PC-9 (cell line): Measurements from ENCODE around the gene NELFCD. TPM values are rescaled to one million over a fixed set of nuclear protein-coding genes. Genes with fewer than 3 reads are reported as not detected.

ENCODE experiments used
- BruUV-seq: library from RNA; stranded (reverse); fragments of 400-500 nt; replicated peaks from 2 replicates; lab custom pipeline; 2021; lab: Mats Ljungman, UMichigan
- CTCF ChIA-PET: fragments of 300-600 bp; sonication (Branson Sonifier 250); formaldehyde crosslinking; loops from one replicate; lab custom pipeline; 2022; ENCODE audit warnings: antibody characterized with exemption; lab: Charles Lee
- POLR2A ChIA-PET: fragments of 300-600 bp; sonication (Branson Sonifier 250); formaldehyde crosslinking; loops from one replicate; lab custom pipeline; 2022; ENCODE audit warnings: antibody characterized with exemption; ENCODE audit not compliant: unreplicated experiment; lab: Charles Lee
- DNase-seq, 2 experiments: peaks; one replicate each; pipeline versions ENCODE4 v3.0.0 to v3.0.0-alpha.2; 2015 to 2022; ENCODE audit warnings: mixed read lengths in 1 of 2
- H2AFZ ChIP-seq: fragments of 200-600 bp; sonication (generic); 2 replicates; pipeline ENCODE4 v1.8.1; 2017; ENCODE audit warnings: antibody characterized with exemption
- H3F3A ChIP-seq: fragments of 200-600 bp; sonication (generic); 2 replicates; pipeline ENCODE4 v1.8.1; 2017; ENCODE audit warnings: antibody characterized with exemption, mild to moderate bottlenecking, low read depth; ENCODE audit not compliant: insufficient read depth
- H3K27ac ChIP-seq: fragments of 200-600 bp; sonication (generic); 2 replicates; pipeline ENCODE4 v1.6.1; 2016; ENCODE audit warnings: mixed run types
- H3K27me3 ChIP-seq: fragments of 200-600 bp; sonication (generic); 2 replicates; pipeline ENCODE4 v1.6.1; 2016; ENCODE audit warnings: low read depth, mixed run types; ENCODE audit not compliant: insufficient read depth
- H3K36me3 ChIP-seq: fragments of 200-600 bp; sonication (generic); 2 replicates; pipeline ENCODE4 v1.6.1; 2016; ENCODE audit warnings: low read depth, mixed run types
- H3K4me1 ChIP-seq: fragments of 200-600 bp; sonication (generic); replicated peaks from 2 replicates; pipeline ENCODE4 v1.6.1; 2016; ENCODE audit warnings: mixed run types; ENCODE audit not compliant: insufficient read depth
- H3K4me2 ChIP-seq: fragments of 200-600 bp; sonication (generic); 2 replicates; pipeline ENCODE4 v1.6.1; 2017; ENCODE audit warnings: mixed run types
- H3K4me3 ChIP-seq: fragments of 200-600 bp; sonication (generic); 2 replicates; pipeline ENCODE4 v1.6.1; 2016; ENCODE audit warnings: mixed run types
- H3K79me2 ChIP-seq: fragments of 200-600 bp; sonication (generic); 2 replicates; pipeline ENCODE4 v1.6.1; 2017; ENCODE audit warnings: low read depth, mixed run types
- H3K9me2 ChIP-seq: fragments of 200-600 bp; sonication (generic); 2 replicates; pipeline ENCODE4 v1.8.1; 2017; ENCODE audit warnings: mild to moderate bottlenecking; ENCODE audit not compliant: insufficient read depth
- H3K9me3 ChIP-seq: fragments of 200-600 bp; sonication (generic); 2 replicates; pipeline ENCODE4 v1.8.1; 2016; ENCODE audit warnings: low read depth; ENCODE audit not compliant: insufficient read depth
- H4K20me1 ChIP-seq: fragments of 200-600 bp; sonication (generic); 2 replicates; pipeline ENCODE4 v1.8.1; 2017; ENCODE audit not compliant: insufficient read depth
- EZH2 ChIP-seq: fragments of 200-600 bp; sonication (generic); IDR thresholded peaks from 2 replicates; pipeline ENCODE4 v1.8.0; 2017; ENCODE audit warnings: antibody characterized with exemption, low read depth
- intact Hi-C: fragments of 100-400 bp; cut with micrococcal nuclease; formaldehyde crosslinking; loops from one replicate; pipeline ENCODE4 v1.10.0; 2022; ENCODE audit not compliant: unreplicated experiment
- total RNA-seq: library from RNA; stranded (reverse); gene quantifications from 2 replicates; pipeline ENCODE4 v1.2.3, GENCODE V29; 2021
- TF ChIP-seq, protein P1 (sequence below): fragments of 200-600 bp; sonication (generic); conservative IDR thresholded peaks from 2 replicates; pipeline ENCODE4 v1.6.1; 2017; ENCODE audit warnings: mixed run types, antibody characterized with exemption, mild to moderate bottlenecking, moderate library complexity

NELFCD gene
- total RNA-seq, 1 experiment from 2014 or later, result 130 TPM

DNA sequence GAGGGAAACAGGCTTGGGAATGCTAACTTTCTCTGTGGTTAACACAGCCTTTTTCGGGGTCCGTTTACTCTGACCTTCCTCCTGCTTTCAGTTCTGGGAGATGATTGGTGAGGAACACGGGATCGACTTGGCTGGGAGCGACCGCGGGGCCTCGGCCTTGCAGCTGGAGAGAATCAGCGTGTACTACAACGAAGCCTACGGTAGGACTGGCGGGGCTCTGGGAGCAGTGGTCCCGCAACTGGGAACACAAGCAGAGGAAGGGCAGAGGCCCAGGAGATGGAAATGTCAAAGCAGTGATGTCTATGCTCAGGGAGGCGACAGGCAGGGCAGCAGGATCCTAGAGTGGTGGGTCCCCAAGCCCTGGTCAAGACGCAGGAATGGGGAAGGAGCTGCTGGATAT is 41.7 kb downstream of the NELFCD start:
- no peak for DNase-seq
- CTCF ChIA-PET, result no interaction called here
- peaks cover 25% of the 10 kb centered on the region for H3K4me1 ChIP-seq
- no peak overlapping the region for H3K4me2 ChIP-seq
- peaks cover 29% of the 10 kb centered on the region; the same call in 1 of the 2 replicates for H3K36me3 ChIP-seq
- no peaks in the 10 kb centered on the region for H3K27me3 ChIP-seq
- no TSS peak for BruUV-seq
- H3F3A ChIP-seq, result peaks cover 38% of the 10 kb centered on the region
- no peak overlapping the region for H3K27ac ChIP-seq
- POLR2A ChIA-PET, result no interaction called here
- H3K79me2 ChIP-seq, result peaks cover 31% of the 10 kb centered on the region
- peaks cover 14% of the 10 kb centered on the region for H4K20me1 ChIP-seq
- H3K4me3 ChIP-seq, result no peak overlapping the region
- intact Hi-C loops, result no loop called here
- no peak for TF ChIP-seq EZH2
- TF ChIP-seq, protein P1, sequence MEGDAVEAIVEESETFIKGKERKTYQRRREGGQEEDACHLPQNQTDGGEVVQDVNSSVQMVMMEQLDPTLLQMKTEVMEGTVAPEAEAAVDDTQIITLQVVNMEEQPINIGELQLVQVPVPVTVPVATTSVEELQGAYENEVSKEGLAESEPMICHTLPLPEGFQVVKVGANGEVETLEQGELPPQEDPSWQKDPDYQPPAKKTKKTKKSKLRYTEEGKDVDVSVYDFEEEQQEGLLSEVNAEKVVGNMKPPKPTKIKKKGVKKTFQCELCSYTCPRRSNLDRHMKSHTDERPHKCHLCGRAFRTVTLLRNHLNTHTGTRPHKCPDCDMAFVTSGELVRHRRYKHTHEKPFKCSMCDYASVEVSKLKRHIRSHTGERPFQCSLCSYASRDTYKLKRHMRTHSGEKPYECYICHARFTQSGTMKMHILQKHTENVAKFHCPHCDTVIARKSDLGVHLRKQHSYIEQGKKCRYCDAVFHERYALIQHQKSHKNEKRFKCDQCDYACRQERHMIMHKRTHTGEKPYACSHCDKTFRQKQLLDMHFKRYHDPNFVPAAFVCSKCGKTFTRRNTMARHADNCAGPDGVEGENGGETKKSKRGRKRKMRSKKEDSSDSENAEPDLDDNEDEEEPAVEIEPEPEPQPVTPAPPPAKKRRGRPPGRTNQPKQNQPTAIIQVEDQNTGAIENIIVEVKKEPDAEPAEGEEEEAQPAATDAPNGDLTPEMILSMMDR, result no peak
- no peak overlapping the region for H2AFZ ChIP-seq
- no peaks in the 10 kb centered on the region for H3K9me2 ChIP-seq
- H3K9me3 ChIP-seq, result no peaks in the 10 kb centered on the region

DNA sequence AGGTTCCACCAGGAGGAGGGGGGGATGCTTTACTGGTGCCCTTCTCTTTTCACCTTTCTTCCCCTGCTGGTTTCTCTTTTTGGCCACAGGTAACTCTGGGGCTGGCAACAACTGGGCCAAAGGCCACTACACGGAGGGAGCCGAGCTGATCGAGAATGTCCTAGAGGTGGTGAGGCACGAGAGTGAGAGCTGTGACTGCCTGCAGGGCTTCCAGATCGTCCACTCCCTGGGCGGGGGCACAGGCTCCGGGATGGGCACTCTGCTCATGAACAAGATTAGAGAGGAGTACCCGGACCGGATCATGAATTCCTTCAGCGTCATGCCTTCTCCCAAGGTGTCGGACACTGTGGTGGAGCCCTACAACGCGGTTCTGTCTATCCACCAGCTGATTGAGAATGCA is 42.6 kb downstream of the NELFCD start:
- H4K20me1 ChIP-seq, result peaks cover 14% of the 10 kb centered on the region
- H3K9me3 ChIP-seq, result no peaks in the 10 kb centered on the region
- intact Hi-C loops, result no loop called here
- no peaks in the 10 kb centered on the region for H3K9me2 ChIP-seq
- H3K79me2 ChIP-seq, result peaks cover 39% of the 10 kb centered on the region
- peaks cover 38% of the 10 kb centered on the region; the same call in 1 of the 2 replicates for H3K36me3 ChIP-seq
- ChIA-PET POLR2A (no interaction called here), CTCF (no interaction called here)
- H3K27me3 ChIP-seq, result no peaks in the 10 kb centered on the region
- DNase-seq, result no peak
- H3K4me1 ChIP-seq, result peaks cover 32% of the 10 kb centered on the region
- H3F3A ChIP-seq, result peaks cover 38% of the 10 kb centered on the region
- TF ChIP-seq EZH2, result no peak
- TF ChIP-seq, protein P1, result no peak
- no TSS peak for BruUV-seq
- H3K27ac ChIP-seq, result no peak overlapping the region
- H3K4me2 ChIP-seq, result no peak overlapping the region
- no peak overlapping the region for H2AFZ ChIP-seq
- no peak overlapping the region for H3K4me3 ChIP-seq

DNA sequence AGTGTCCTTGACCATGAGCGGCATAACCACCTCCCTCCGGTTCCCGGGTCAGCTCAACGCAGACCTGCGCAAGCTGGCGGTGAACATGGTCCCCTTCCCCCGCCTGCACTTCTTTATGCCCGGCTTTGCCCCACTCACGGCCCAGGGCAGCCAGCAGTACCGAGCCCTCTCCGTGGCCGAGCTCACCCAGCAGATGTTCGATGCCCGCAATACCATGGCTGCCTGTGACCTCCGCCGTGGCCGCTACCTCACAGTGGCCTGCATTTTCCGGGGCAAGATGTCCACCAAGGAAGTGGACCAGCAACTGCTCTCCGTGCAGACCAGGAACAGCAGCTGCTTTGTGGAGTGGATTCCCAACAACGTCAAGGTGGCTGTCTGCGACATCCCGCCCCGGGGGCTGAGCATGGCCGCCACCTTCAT is 43.1 kb downstream of the NELFCD start:
- Histone ChIP-seq H3F3A (peaks cover 38% of the 10 kb centered on the region), H4K20me1 (peaks cover 14% of the 10 kb centered on the region), H3K4me3 (no peak overlapping the region), H3K4me2 (no peak overlapping the region), H3K27ac (no peak overlapping the region), H3K4me1 (peaks cover 37% of the 10 kb centered on the region), H2AFZ (no peak overlapping the region), H3K27me3 (no peaks in the 10 kb centered on the region), H3K9me2 (no peaks in the 10 kb centered on the region), H3K79me2 (peaks cover 44% of the 10 kb centered on the region), H3K9me3 (no peaks in the 10 kb centered on the region), H3K36me3 (peaks cover 43% of the 10 kb centered on the region; the same call in 1 of the 2 replicates)
- ChIA-PET POLR2A (no interaction called here), CTCF (no interaction called here)
- TF ChIP-seq, protein P1, result no peak
- TF ChIP-seq EZH2, result no peak
- no TSS peak for BruUV-seq
- intact Hi-C loops, result no loop called here
- DNase-seq, result no peak
